Stimulated activated CD8-positive, alpha-beta memory T cell treated with anti-CD3 and anti-CD28 coated beads, Interleukin-2, amount 100 ng/mL, for 48 hours (primary cell): ENCODE results near the gene ATF7IP.
"Not testable (repeated sequence)": the region's sequence is repeated elsewhere in the genome, so short reads cannot be mapped to it uniquely, and the experiment has no call there.

Source experiments
- DNase-seq, 2 donors: peaks; one replicate each; pipeline ENCODE4 v3.0.0-alpha.2; 2020; ENCODE audit warnings: low read depth in 2 of 2

Gene ATF7IP

DNA sequence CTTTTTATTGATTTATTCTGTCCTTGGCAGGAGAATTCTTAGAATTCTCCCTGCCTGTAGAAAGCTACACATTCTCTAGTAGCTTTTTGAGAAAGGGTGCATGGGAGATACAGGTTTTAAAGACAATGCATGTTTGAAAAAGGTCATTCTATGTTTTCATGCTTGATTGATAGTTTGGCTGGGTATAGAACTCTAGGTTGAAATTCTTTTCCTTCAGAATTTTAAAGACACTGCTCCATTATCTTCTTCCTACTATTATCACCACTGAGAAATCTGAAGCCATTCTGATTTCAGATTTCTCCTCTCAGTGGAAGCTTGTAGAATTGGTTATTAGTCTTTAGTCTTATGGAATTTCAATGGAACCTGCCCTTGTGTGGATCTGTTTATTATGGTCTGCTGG, 14.0 kb downstream of the ATF7IP start:
- no peak for DNase-seq

DNA sequence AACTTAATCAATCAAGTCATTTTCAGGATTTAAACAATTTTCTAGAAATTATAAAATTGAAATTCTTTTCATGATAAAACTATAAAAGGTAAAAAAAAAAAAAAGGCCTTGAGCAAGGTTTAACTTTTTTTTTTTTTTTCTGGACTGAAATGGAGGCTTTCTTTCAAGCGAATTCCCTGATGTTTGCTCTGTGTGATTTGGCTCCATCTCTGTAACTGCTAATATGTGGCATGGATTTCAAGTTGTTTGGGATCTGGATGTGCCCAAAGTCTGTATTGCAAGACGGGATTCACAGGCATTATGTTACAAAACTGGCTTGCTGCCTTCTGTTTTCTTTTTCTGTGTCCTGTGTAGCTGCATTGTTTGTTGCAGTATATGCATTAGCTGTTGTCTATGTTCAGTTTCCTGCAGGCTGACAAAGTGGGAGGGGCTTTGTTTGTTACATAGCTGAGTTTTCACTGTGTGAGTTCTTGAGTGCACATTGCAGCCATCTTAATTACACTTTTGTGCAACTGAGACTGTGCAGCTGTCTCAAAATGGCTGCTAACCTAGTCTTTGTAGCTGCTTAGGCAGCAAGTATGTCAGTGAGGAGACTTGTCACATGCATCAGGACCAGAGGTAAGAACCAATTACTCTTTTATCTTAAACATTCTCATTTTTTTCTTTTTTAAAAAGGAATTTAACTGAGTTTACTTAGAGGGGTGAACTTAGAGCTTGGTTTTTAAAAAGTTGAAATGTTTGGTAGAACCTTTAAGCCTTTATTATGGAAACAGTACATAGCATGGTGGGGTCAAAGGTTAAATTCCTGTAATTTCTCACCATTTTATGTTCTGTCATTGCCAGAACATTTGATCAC, 19.5 kb downstream of the ATF7IP start:
- peak in 1 of 2 donors; percentile 21 for DNase-seq

DNA sequence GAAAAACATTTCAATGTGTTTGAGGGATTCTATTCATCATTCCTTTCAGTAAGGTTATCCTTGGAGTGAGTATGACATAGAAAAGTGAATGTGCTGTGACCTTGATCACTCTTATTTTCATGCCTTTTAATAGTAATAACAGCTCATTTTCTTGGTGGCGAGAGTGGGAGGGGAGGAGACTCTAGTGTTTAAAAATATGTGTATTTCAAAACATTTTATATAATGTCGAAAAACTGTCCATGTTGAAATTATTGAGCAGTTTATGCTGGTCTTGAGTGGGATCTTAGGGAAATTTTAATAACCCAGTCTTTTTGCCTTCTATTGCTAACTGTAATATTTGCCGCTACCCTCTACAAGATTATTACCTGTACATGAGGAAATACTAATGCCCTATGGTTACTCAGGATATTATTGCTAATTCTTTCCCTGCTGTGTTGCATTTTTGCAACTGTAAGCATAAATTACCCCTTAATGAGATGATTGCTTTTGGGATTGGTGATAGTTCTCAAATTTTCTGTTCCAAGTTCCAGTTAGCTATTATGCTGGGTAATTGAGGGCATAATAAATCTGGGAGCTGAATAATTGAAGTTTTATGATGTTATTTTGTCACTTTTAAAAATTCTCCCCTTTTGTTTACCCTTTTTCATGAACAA, 21.9 kb downstream of the ATF7IP start:
- DNase-seq: no peak

DNA sequence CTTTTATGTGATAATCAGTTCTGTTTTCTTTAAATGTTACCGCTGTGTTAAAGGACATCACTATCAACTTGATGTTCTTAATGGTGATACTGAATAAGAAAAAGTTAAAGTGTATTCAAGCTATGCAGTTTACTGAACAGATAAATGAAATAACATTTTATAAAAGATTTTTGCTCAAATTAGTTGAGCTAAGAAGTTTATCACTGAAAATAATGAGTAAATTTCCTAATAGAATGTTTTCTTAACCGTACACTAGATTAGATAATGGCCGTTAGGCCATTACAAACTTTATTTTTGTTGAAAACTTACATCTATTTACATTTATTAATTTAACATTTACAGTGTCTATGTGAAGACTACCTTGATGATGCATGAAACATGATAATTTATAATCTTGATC, 25.0 kb downstream of the ATF7IP start:
- DNase-seq: no peak

DNA sequence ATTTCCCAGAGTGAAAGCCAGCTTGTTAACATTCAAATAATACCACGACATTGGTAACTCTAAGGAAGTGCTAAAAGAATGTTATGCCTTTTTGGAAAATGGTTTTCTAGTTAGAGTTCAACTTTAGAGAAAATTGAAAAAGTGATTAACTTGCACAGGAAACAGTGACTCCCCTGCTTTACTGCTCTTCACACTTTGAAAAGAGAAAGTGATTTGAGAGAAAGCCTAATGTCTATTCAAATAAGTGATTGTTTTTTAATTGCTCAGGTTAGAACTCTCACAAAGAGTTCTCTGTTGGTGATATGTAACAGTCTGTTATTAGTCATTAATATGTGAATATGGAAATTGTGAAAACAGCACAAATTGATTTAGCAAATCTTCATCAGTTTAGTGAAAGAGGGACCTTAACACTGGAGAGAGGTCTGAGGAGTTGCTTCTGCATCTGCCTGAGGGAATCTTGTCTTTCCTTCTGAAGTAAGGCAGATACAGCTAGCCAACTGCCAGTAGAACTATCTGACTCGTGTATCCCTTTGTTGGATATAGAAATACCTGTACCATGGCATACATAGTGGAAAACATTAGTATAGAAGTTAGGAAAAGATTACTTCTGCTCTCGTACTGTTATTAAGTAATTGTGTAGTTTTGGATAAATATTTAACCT, 25.5 kb downstream of the ATF7IP start:
- no peak for DNase-seq

DNA sequence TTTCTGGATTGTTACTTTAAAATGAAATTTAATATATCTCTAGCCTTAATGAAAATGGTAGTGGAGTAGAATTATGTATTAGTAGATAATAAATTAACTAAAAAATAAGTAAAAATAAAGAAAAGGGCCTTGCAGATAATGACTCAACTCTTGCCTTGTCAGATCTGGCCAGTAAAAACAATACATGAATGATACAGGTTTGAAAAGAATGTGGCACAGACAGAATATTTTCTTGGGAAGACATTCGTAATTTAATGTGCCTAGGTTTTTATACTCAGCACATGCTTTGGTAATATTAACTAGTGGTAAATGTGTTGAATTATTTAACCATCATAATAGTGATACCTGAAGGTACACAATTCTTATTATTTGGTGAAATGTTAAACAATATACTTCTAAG, 28.3 kb downstream of the ATF7IP start:
- no peak for DNase-seq

DNA sequence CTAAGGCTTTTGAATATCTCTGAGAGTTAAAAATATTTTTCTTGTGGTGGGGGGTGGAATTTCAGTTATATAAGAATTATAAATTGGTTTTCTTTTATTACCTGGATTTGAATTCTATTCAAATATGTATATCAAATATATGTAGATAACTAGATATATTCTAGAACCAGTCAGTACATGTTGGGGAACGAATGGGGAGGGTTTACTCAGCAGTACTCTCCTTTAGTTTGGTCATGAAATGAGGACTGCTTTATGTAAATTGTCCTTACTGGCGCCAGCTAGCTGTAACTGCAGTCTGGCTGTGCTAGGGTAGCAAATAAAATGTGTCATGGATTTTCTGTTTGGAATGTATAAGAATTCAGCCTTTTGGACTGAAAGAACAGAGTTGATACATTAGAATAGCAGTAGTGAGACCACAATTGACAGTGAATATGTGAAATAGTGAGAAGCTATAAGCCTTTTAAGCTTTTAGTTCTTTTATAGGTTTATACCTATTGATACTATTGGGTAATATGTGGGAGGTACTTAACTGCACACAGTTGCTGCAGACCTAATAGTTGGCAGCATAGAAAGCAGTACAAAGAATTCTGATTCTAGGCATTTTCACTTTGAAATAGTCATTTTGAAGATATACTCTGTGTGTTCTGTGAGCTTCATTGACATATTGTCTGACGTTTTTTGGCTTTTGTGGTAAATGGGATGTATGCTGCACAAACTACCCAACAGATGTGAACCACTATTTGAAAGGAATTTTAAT, 29.0 kb downstream of the ATF7IP start:
- DNase-seq: no peak

DNA sequence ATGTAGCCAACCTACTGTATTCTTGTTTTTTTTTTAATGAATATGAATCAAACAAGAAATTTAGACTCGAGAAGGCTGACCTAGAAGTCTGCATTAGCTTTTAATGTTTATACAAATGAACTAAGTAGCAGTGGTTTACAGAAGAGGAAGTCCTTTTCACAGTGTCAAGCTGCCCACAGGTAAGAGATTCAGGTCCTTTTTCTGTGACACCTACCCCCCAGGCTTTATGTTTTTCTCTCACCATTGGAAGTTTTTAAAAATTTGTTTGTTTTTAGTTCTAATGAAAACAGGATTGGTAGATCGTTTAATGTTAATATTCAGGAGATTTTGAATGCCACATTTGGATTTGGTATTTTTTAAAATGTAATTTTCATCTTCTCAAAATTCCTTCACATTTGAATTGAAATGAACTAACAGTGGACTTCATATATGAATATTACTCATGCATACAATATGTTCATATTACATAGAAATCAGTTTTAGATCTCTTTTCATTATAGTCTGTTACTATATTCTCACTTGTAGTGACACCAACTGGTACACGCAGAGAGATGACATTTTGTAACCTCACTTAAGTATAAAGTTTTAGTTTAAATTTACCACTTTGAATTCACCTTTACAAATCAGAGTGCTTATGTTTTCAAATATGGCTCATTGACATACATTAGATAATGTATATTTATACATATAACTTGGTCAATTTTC, 29.7 kb downstream of the ATF7IP start:
- DNase-seq: no peak

DNA sequence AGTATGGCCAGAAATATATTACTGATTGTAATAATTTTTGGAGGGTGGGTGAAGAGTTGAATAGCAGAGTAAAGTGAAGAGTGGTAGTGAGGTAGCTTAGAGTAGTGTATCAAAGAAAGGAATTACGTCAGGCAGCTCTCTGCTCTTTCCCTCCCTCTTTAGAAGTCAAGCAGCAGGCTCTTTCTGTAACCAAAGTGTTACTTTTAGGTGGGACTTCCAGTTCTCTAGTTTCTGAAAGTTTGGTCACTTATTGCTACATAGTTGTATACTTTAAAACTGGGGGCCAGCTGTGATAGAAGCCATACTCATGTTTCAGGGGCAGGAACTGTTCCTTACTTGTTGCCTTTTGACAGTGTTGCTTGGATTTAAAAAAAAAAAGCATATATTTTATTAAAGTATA, 30.6 kb downstream of the ATF7IP start:
- DNase-seq: no peak

DNA sequence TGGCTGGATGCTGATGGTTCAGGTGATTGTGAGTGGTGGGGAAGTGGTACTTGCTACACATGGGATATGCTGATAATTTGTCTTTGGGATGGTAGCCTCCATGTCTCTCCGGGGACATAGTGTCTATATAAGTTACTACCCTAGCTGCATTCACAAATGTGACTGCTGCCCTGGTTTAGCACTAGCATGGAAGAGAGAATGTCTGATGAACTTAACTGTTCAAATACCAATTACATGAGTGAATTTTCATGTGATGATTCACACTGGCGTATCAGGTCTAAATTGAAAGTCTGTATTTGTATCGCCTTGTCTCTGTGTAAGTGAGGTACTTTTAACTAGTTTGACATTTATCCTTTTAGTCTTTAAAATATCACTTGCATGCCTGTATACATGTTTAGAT, 34.4 kb downstream of the ATF7IP start:
- DNase-seq: no peak

DNA sequence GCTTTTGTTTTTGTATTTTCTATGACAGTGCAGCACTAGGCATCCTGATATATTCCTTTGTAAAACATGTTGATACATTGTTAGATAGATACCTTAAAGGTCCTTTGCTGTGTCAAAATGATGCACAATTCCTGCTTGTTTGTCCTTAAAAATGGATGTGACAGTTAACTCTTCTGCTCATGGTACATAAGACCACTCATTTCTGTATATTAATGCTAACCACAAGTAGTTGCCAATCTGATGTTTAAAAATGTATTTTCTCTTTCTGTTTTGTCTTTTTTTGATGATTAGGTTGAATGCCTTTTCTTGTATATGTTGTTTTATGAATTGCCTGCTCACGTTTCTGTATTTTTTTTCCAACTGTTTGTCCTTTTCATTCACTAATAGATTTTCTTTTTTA, 35.1 kb downstream of the ATF7IP start:
- no peak for DNase-seq

DNA sequence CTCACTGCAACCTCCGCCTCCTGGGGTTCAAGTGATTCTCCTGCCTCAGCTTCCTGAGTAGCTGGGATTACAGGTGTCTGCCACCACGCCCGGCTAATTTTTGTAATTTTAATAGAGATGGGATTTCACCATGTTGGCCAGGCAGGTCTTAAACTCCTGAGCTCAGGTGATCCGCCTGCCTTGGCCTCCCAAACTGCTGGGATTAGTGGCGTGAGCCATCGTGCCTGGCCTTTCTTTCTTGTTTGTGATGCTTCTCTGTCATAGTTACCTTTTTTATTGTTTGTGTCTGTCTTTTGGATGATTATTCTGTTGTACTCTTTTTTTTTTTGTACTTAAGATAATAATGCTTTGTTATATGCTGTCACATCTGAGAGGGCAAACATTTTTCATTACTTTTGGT, 35.8 kb downstream of the ATF7IP start:
- DNase-seq: not testable (repeated sequence)

DNA sequence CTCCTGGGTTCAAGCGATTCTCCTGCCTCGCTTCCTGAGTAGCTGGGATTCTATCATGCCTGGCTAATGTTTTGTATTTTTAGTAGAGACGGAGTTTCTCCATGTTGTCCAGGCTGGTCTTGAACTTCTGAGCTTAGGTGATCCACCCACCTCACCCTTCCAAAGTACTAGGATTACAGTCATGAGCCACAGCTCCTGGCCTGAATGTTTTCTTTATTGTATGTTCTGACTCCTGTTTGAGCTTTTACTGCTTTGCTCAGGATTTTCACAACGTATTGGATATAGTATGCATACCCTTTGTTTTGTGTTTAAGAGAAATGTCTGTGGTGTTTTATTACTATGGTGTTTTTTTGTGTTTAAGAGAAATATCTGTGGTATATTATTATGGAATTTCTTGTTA, 37.2 kb downstream of the ATF7IP start:
- DNase-seq: no peak

DNA sequence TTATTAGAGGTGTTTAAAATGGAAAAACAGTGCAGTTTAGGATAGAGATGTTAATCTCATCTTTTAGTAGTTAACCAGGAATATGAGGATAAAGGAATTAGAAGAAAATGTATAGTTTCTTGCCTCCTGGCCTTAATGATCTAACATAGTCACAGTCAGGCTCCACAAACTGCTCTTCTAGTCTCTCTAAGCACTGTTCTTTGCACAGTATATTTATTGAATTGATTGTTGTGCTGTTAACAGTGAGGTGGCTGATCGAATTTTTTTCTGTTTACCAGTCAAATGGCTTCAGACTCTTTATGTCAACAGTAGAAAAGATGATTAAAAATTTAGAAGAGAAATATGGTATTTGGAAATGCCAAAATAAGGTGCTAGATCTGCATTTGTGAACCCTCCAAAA, 37.8 kb downstream of the ATF7IP start:
- DNase-seq: no peak

DNA sequence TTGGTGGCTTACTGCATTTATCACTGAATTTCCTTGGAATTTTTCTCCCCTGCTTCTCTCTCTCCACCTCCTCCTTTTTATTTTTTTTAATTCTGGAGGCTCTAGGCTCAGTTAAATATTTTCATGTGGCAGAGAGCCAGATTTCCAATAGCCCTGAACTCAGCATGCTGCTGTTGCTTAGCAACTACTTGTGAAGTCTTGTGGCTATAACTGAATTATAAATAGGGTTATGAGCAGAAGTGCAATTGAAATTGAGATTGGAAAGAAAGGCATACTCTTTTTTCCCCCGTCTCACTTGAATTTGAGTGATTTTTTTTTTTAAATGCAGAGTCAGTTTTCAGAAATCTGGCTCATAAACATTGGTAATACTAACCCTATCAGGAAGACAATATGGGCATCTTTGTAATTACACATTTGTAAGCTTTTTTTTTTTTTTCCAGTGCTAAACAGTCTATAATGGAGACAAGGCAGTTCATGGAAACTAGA, 38.3 kb downstream of the ATF7IP start:
- DNase-seq: no peak

DNA sequence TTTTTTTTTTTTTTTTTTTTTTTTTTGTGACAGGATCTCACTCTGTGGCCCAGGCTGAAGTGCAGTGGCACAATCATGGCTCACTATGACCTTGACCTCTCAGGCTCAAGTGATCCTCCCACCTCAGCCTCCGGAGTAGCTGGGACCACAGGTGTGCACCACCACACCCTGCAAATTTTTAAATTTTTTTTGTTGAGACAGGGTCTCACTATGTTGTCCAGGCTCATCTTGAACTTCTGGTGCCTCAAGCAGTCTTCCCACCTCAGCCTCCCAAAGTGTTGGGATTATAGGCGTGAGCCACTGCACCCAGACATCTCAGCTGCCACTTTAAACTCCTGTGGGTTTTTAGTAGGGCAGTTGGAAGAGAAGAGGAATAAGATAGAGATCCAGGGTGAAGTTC, 39.9 kb downstream of the ATF7IP start:
- not testable (repeated sequence) for DNase-seq

DNA sequence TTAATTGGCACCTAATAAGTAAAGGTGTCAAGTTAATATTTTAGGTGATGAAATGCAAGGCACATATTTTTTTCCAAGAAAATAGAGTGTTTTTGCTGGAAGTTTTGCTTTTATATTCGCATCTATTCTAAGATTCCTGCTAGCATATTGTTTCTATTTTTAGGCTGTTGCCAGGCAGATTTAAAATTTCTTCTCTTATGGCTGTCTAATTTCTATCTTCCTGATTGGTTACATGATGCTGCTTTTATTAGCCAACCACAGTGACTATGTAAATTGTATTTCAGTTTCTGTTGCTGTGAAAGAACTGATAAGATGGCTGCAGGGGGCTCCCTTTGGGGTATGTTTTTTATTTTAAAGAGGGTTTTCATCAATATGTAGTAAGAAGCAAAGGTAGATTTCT, 42.7 kb downstream of the ATF7IP start:
- DNase-seq: no peak

DNA sequence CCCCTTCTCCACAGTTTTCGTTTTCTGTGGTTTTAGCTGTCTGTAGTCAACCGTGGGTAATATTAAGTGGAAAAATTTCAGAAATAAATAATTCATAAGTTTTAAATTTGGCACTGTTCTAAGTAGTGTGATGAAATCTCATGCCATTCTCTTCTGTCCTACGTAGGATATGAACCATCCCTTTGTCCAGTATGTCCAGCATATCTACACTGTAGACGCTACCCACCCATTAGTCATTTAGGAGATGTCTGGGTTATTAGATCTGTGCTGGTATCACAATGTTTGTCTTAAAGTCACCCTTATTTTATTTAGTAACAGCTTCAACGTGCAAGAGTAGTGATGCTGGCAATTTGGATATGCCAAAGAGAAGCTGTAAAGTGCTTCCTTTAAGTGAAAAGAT, 44.7 kb downstream of the ATF7IP start:
- DNase-seq: no peak

DNA sequence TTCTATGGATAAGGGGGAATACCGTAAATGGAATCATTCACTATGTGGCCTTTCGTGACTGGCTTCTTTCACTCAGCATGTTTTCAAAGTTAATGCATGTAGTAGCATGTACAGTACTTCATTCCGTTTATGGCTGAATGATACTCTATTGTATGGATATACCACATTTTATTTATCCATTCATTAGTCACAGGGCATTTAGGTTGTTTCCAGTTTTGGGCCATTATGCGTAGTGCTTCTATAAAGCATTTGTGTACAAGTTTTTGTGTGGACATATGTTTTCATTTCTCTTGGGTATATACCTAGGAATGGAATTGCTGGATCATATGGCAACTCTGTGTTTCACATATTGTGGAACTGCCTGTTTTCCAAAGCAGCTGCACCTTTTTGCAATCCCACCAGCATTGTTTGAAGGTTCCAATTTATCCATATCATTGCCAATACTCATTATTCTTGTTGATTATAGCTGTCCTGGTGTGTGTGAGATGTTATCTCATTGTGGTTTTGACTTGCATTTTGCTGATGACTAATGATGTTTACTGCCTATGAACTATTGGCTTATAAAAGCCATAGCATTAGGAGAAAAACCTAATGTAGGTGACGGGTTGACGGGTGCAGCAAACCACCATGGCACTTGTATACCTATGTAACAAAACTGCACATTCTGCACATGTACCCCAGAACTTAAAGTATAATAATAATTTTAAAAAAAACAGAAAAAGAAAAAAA, 45.5 kb downstream of the ATF7IP start:
- DNase-seq: no peak

DNA sequence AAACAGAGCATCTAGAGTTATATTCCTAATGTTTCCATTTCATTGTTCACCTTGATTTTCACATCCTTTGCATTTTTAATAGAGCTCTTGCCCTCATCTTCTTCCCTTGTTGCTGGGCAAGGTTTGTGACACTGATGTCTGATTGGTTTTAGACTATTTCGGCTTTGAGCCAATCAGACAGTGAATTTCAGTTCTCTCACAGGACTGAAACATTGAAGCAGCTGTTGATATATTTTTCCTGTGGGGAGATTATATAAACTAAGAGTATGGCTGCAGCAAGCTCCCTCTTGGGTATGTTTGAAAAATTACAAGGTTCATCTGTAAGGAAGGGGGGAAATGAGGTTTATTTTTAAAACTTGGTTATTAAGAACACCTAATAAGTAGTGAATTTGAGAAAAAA, 51.2 kb downstream of the ATF7IP start:
- DNase-seq: no peak

DNA sequence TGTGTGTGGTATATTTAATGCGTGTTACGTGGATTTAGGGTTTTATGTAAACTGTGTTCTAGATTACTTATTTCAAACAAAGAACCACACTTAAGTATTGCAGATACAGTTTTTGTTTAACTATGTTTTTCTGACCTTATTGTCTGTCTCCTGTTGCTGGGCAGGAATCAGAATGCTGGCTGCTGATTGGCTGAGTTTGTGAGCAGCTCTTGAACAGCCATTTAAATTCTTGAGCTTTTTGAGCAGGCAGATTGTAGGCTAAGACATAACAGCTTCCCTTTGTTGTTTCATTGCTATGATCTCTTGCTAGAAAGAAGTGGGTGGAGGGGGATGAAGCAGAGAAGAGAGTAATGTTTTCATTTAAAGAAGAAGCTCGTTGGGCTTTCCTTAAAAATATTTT, 52.2 kb downstream of the ATF7IP start:
- peak; percentile 16 to 37 for DNase-seq
